GM18505 (cell line): ENCODE measurements around the gene DHPS.
A peak's percentile ranks its signal among the peaks of the same experiment; 100 is the strongest.
"Not testable (repeated sequence)": the region's sequence is repeated elsewhere in the genome, so short reads cannot be mapped to it uniquely, and the experiment has no call there.

ENCODE experiments used
- ATAC-seq: cut with Tn5 transposase; IDR thresholded peaks from one replicate; pipeline ENCODE4 v1.9.1; 2021; ENCODE audit not compliant: unreplicated experiment
- POLR2A ChIP-seq: IDR thresholded peaks from 4 replicates; pipeline ENCODE4 v1.6.1; 2011; ENCODE audit warnings: borderline replicate concordance; ENCODE audit not compliant: insufficient read depth, insufficient read length; ENCODE audit errors: extremely low read depth

DHPS gene

GRCh38 chr19:12695997-12696365 lies 14.3 kb upstream of the DHPS start:
- no peak for TF ChIP-seq POLR2A
- ATAC-seq, result peak; percentile 17

GRCh38 chr19:12695514-12695913 lies 13.8 kb upstream of the DHPS start:
- no peak for TF ChIP-seq POLR2A
- no peak for ATAC-seq

DNA sequence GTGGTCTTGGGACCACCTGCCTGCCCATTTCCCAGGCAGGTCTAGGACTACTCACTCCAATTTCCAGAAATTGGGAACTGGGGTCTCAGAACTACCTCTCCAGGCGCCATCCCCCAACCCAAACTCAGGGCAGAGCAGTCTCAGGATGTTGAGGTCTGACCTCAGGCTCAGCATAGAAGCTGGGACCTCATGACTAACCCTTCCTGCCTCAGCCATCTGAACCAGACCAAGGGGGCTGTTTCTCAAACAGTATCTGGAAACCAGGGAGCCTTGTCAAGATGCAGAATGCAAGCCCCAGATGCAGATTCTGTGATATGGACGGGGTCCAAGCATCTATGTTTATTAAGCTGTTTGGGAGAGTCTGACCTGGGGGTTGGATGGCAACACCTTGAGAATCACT lies 13.4 kb upstream of the DHPS start:
- ATAC-seq, result no peak
- no peak for TF ChIP-seq POLR2A

DNA sequence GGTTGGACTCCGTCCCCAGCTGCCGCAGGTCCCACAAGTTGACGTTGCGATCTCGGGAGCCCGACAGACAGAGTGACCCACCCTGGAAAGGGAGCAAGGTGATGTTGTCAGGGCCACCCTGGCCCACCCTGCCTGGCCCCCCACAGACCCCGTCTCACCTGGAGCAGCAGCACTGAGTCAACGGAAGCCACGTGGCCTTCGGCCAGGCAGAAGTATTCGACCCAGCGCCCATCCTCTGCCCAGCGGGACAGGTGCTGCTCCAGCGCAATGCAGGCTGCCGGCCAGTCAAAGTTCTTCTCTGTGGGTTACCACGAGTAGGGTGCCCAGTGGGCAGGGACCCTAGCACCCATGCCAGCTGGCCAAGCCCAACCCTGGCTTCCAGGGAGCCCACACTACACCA lies 13.0 kb upstream of the DHPS start:
- TF ChIP-seq POLR2A, result no peak
- no peak for ATAC-seq

- ATAC-seq, result no peak
- no peak for TF ChIP-seq POLR2A
Observed at GRCh38 chr19:12692960-12693359, 11.3 kb upstream of the DHPS start.

- ATAC-seq, result no peak
- TF ChIP-seq POLR2A, result no peak
Observed at GRCh38 chr19:12689581-12690216, 8.0 kb upstream of the DHPS start.

- TF ChIP-seq POLR2A, result no peak
Observed at GRCh38 chr19:12689012-12689411, 7.3 kb upstream of the DHPS start.

GRCh38 chr19:12687496-12688196 lies 6.0 kb upstream of the DHPS start, which contains the start of gene GNG14:
TSS of gene GNG14 (plus strand) at chr19:12687998. CDS start at chr19:12688049, 51 bp downstream.
- ATAC-seq, result no peak
- TF ChIP-seq POLR2A, result no peak

More at GRCh38 chr19:12689012-12689411, 7.3 kb upstream of the DHPS start:
- ATAC-seq, result no peak

- ATAC-seq, result no peak
- TF ChIP-seq POLR2A, result no peak
Observed at GRCh38 chr19:12685831-12686230, 4.2 kb upstream of the DHPS start.

- no peak for ATAC-seq
- TF ChIP-seq POLR2A, result no peak
Observed at GRCh38 chr19:12680034-12680433, 1.6 kb downstream of the DHPS start.

- not testable (repeated sequence) for ATAC-seq
Observed at GRCh38 chr19:12678039-12678438, 3.6 kb downstream of the DHPS start.

GRCh38 chr19:12676928-12677327 lies 4.8 kb downstream of the DHPS start:
- no peak for TF ChIP-seq POLR2A
- no peak for ATAC-seq

DNA sequence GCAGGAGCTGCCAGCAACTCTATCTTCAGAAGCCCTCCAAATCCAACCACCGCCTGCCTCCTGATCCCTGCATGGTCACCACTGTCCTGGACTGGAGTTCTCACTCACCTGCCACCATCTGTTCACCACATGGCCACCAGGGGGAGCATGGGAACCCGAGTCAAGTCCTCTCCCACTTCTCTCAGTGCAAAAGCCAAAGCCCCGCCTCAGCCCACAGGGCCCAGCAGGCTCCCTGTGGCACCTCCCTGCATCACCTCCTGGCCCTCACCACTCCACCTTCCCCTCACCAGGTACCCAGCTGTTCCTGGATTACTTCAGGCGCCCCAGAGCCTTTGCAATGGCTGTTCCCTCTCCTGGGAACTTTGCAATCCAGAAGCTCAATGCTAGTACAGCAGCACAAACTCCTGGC lies 5.3 kb downstream of the DHPS start:
- no peak for TF ChIP-seq POLR2A
- ATAC-seq, result no peak

- ATAC-seq, result no peak
- TF ChIP-seq POLR2A, result no peak
Observed at GRCh38 chr19:12675940-12676339, 5.7 kb downstream of the DHPS start.
